GM20000 (cell line): ENCODE results near the gene PRAC2.
"Not testable (repeated sequence)": the region's sequence is repeated elsewhere in the genome, so short reads cannot be mapped to it uniquely, and the experiment has no call there.

Experiments used
- DNase-seq: peaks from one replicate; pipeline ENCODE4 v3.0.0; 2012; ENCODE audit warnings: low spot score
- CTCF ChIP-seq: IDR thresholded peaks from 2 replicates; pipeline ENCODE4 v1.5.1; 2012; ENCODE audit warnings: mild to moderate bottlenecking, control low read depth; ENCODE audit errors: extremely low read depth, missing control alignments

PRAC2 gene

GRCh38 chr17:48693178-48693577, 29.8 kb upstream of the PRAC2 start:
- no peak for DNase-seq

GRCh38 chr17:48701864-48702532, 21.0 kb upstream of the PRAC2 start:
- TF ChIP-seq CTCF, result no peak
- no peak for DNase-seq

More at GRCh38 chr17:48693178-48693577, 29.8 kb upstream of the PRAC2 start:
- TF ChIP-seq CTCF, result no peak

- no peak for TF ChIP-seq CTCF
Observed at GRCh38 chr17:48704361-48705248, 18.4 kb upstream of the PRAC2 start.

GRCh38 chr17:48711128-48711527, 11.9 kb upstream of the PRAC2 start:
- DNase-seq, result no peak
- no peak for TF ChIP-seq CTCF

More at GRCh38 chr17:48704361-48705248, 18.4 kb upstream of the PRAC2 start:
- DNase-seq, result no peak

GRCh38 chr17:48715496-48716399, 7.2 kb upstream of the PRAC2 start:
- no peak for TF ChIP-seq CTCF
- no peak for DNase-seq

- not testable (repeated sequence) for DNase-seq
Observed at GRCh38 chr17:48716549-48716948, 6.4 kb upstream of the PRAC2 start.

GRCh38 chr17:48717367-48718226, 5.4 kb upstream of the PRAC2 start:
- DNase-seq, result no peak
- no peak for TF ChIP-seq CTCF
